SU-DHL-6 (cell line): ENCODE measurements around the gene VTI1A.

Source experiments
- H2AFZ ChIP-seq: fragments of 200-600 bp; sonication (generic); 2 replicates; pipeline ENCODE4 v1.6.1; 2014; ENCODE audit warnings: low read depth, mild to moderate bottlenecking, moderate library complexity, mixed read lengths, antibody characterized with exemption, low read length; ENCODE audit not compliant: severe bottlenecking
- H3F3A ChIP-seq: fragments of 200-600 bp; shearing (Covaris generic); 2 replicates; pipeline ENCODE4 v1.6.0; 2016; ENCODE audit warnings: antibody characterized with exemption, mild to moderate bottlenecking; ENCODE audit not compliant: insufficient read depth
- H3K27ac ChIP-seq: fragments of 200-600 bp; sonication (generic); 2 replicates; pipeline ENCODE4 v1.5.1; 2016; ENCODE audit warnings: low read depth, mild to moderate bottlenecking, low read length, moderate library complexity, mixed read lengths
- H3K27me3 ChIP-seq: fragments of 200-600 bp; sonication (generic), shearing (Covaris generic); 2 replicates; pipeline ENCODE4 v1.6.0; 2014; ENCODE audit warnings: mild to moderate bottlenecking, low read length
- H3K36me3 ChIP-seq: fragments of 200-600 bp; sonication (generic); 2 replicates; pipeline ENCODE4 v1.6.1; 2014; ENCODE audit warnings: mild to moderate bottlenecking, low read length, mixed read lengths
- H3K4me2 ChIP-seq: fragments of 300-600, 200-600 bp; shearing (Covaris generic), sonication (generic); 2 replicates; pipeline ENCODE4 v1.6.0; 2014; ENCODE audit warnings: low read length, low read depth, mild to moderate bottlenecking; ENCODE audit not compliant: poor library complexity, severe bottlenecking
- H3K4me3 ChIP-seq: fragments of 200-600 bp; sonication (generic); 2 replicates; pipeline ENCODE4 v1.5.1; 2014; ENCODE audit warnings: antibody characterized with exemption, low read length, mild to moderate bottlenecking, mixed read lengths; ENCODE audit not compliant: insufficient read depth, poor library complexity, severe bottlenecking
- H3K79me2 ChIP-seq: fragments of 200-600 bp; sonication (generic); 2 replicates; pipeline ENCODE4 v1.6.1; 2014; ENCODE audit warnings: mild to moderate bottlenecking, low read length, moderate library complexity; ENCODE audit not compliant: insufficient read depth
- H3K9ac ChIP-seq: fragments of 200-600 bp; sonication (generic); 2 replicates; pipeline ENCODE4 v1.7.0; 2014; ENCODE audit warnings: mild to moderate bottlenecking, low read length
- H3K9me2 ChIP-seq: fragments of 200-600 bp; sonication (generic); replicated peaks from 2 replicates; pipeline ENCODE4 v1.6.1; 2014; ENCODE audit warnings: low read length; ENCODE audit not compliant: insufficient read depth
- H3K9me3 ChIP-seq: fragments of 200-600 bp; sonication (generic); 2 replicates; pipeline ENCODE4 v1.6.1; 2014; ENCODE audit warnings: low read length, mixed read lengths; ENCODE audit not compliant: insufficient read depth
- H4K20me1 ChIP-seq: fragments of 200-600 bp; sonication (generic); 2 replicates; pipeline ENCODE4 v1.6.1; 2014; ENCODE audit warnings: low read depth, mild to moderate bottlenecking, antibody characterized with exemption, low read length, moderate library complexity, mixed read lengths
- CTCF ChIP-seq: fragments of 200-600 bp; sonication (generic); IDR thresholded peaks from one replicate; pipeline ENCODE4 v1.5.1; 2017; ENCODE audit warnings: antibody characterized with exemption, mild to moderate bottlenecking, low read length, moderate library complexity; ENCODE audit not compliant: insufficient read depth, poor library complexity, severe bottlenecking
- EZH2phosphoT487 ChIP-seq: fragments of 200-600 bp; sonication (generic), shearing (Covaris generic); conservative IDR thresholded peaks from 2 replicates; pipeline ENCODE4 v1.6.1; 2018; ENCODE audit warnings: mild to moderate bottlenecking, antibody characterized with exemption, low read length, moderate library complexity, mixed read lengths

VTI1A gene

GRCh38 chr10:112614072-112614471 is 167.1 kb downstream of the VTI1A start:
- TF ChIP-seq EZH2phosphoT487 = no peak
- no peak for TF ChIP-seq CTCF
- no peak overlapping the region for H3K27ac ChIP-seq

DNA sequence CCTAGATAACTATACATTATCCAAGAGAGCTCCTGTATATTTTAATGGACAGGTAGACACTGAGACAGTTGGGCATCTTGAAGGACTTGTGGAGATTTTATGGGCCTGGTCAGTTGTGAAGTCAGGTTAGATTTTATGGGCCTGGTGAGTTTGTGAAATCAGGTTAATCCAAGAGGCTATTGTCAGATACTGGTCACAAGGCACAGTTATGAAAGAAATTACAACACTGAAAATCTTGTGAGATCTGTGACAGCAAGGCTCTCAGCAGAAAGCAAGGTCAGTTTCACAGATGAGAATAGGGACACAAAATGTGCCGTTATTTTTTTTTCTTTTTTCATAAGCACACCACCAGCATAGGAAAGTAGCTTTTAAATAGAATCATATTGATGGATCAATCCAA is 167.6 kb downstream of the VTI1A start:
- Histone ChIP-seq H3K4me3 (no peak overlapping the region), H3K9me2 (no peaks in the 10 kb centered on the region), H2AFZ (no peak overlapping the region), H3K4me2 (no peak overlapping the region), H3F3A (no peaks in the 10 kb centered on the region), H3K79me2 (no peaks in the 10 kb centered on the region), H3K27ac (no peak overlapping the region), H3K27me3 (no peaks in the 10 kb centered on the region), H3K9me3 (peaks cover 9% of the 10 kb centered on the region; the same call in 1 of the 2 replicates), H4K20me1 (no peaks in the 10 kb centered on the region), H3K9ac (no peak overlapping the region), H3K36me3 (no peaks in the 10 kb centered on the region)
- TF ChIP-seq CTCF (no peak), EZH2phosphoT487 (no peak)

More at GRCh38 chr10:112614072-112614471, 167.1 kb downstream of the VTI1A start:
- Histone ChIP-seq H3F3A (no peaks in the 10 kb centered on the region), H3K79me2 (no peaks in the 10 kb centered on the region), H3K27me3 (no peaks in the 10 kb centered on the region), H3K36me3 (no peaks in the 10 kb centered on the region), H4K20me1 (no peaks in the 10 kb centered on the region), H3K9me3 (peaks cover 9% of the 10 kb centered on the region; the same call in 1 of the 2 replicates), H3K9ac (no peak overlapping the region), H2AFZ (no peak overlapping the region), H3K4me3 (no peak overlapping the region), H3K9me2 (no peaks in the 10 kb centered on the region), H3K4me2 (no peak overlapping the region)

- H3K9me2 ChIP-seq = no peaks in the 10 kb centered on the region
- H3F3A ChIP-seq = no peaks in the 10 kb centered on the region
- no peak for TF ChIP-seq CTCF
- TF ChIP-seq EZH2phosphoT487 = no peak
- no peaks in the 10 kb centered on the region for H3K79me2 ChIP-seq
- H3K4me3 ChIP-seq = no peak overlapping the region
- H3K27me3 ChIP-seq = no peaks in the 10 kb centered on the region
- H4K20me1 ChIP-seq = no peaks in the 10 kb centered on the region
- H2AFZ ChIP-seq = no peak overlapping the region
- H3K9me3 ChIP-seq = peaks cover 9% of the 10 kb centered on the region; the same call in 1 of the 2 replicates
- no peaks in the 10 kb centered on the region for H3K36me3 ChIP-seq
- H3K9ac ChIP-seq = no peak overlapping the region
- no peak overlapping the region for H3K4me2 ChIP-seq
- no peak overlapping the region for H3K27ac ChIP-seq
These were observed 168.3 kb downstream of the VTI1A start for GRCh38 chr10:112615269-112615668.
